ENCODE measurements around the gene GMDS.

Gene GMDS

DNA sequence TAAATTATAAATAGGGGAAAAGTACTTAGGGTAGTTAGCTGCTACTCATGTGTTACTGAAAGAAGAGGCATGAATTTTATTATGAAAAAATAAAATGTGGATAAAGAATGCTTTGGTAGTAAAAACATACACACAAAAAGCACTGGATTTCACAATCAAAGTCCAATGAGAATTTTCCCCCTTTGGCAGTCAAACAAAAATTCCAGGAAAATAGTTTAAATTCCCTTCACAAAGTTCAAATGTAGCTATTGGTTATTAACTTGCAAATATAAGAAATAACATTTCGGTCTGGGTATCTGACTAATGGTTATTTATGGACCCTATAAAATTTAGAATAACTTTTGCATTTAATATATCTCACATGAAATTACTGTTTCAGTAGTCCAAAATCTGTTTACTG is 425.2 kb downstream of the GMDS start:
- no peak overlapping the region for H2BK120ac ChIP-seq (ENCODE audit: low read depth, low read length)
- H3K36me3 ChIP-seq (ENCODE audit: control insufficient read depth in 1 of 2, insufficient read depth in 2 of 2, low read depth in 1 of 2, low read length in 2 of 2) = no peaks in the 10 kb centered on the region
- no peaks in the 10 kb centered on the region for H3K9me3 ChIP-seq (ENCODE audit: control insufficient read depth, low read length)
- WGBS = no CpG with 5 or more reads among the region's 1 CpG
- no peaks in the 10 kb centered on the region for H3K27me3 ChIP-seq (ENCODE audit: control insufficient read depth in 1 of 2, insufficient read depth in 1 of 2, low read length in 2 of 2)
- no peak overlapping the region for H3K4me2 ChIP-seq (ENCODE audit: low read length, poor library complexity, severe bottlenecking)
- H2BK15ac ChIP-seq (ENCODE audit: low read depth, poor library complexity, severe bottlenecking) = no peak overlapping the region
- H4K8ac ChIP-seq (ENCODE audit: low read length) = no peak overlapping the region
- no peak overlapping the region for H2BK12ac ChIP-seq (ENCODE audit: low read length in 2 of 2)
- no peak overlapping the region for H3K27ac ChIP-seq (ENCODE audit: low read length, poor library complexity, severe bottlenecking)
- H3K14ac ChIP-seq (ENCODE audit: low read length in 2 of 2) = no peak overlapping the region
- H3K18ac ChIP-seq (ENCODE audit: low read depth in 1 of 2, low read length in 2 of 2) = no peak overlapping the region
- H2AK5ac ChIP-seq (ENCODE audit: low read length, severe bottlenecking) = no peak overlapping the region
- DNase-seq = no peak
- H2AFZ ChIP-seq (ENCODE audit: low read depth, low read length) = no peak overlapping the region
- H3K4me1 ChIP-seq (ENCODE audit: control insufficient read depth, insufficient read depth, low read depth, low read length) = peaks cover 6% of the 10 kb centered on the region
- H2BK5ac ChIP-seq (ENCODE audit: low read depth, low read length, poor library complexity, severe bottlenecking) = no peak overlapping the region
- H3K79me1 ChIP-seq (replicated peaks; ENCODE audit: low read length, poor library complexity, severe bottlenecking) = no peaks in the 10 kb centered on the region
- no peak overlapping the region for H3K4ac ChIP-seq (ENCODE audit: low read depth in 1 of 2, low read length in 2 of 2)
- H3K9ac ChIP-seq (ENCODE audit: low read length) = no peak overlapping the region
- H3K23ac ChIP-seq (ENCODE audit: low read length in 2 of 2) = no peak overlapping the region
- H3K4me3 ChIP-seq (ENCODE audit: insufficient read depth in 1 of 2, low read depth in 1 of 2, low read length in 2 of 2) = no peak overlapping the region
- no peak overlapping the region for H4K91ac ChIP-seq (ENCODE audit: low read length)

DNA sequence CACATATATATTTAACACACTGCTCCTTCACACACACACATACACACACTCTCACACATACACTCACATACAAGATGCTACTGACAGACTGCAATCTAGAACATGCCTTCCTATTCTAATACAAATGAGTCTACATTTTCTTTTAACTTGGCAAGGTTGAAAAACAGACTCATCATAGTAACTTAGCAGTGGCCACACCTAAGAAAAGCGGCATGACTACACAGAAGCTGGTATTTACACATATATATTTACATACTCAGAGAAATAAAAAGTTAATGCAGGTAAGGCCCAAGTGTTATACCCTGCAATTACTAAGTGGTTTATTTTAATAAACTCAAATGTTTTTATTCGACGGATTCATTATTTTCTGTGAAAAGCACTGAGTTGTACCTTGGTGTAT is 426.4 kb downstream of the GMDS start:
- no peak overlapping the region for H3K9ac ChIP-seq (ENCODE audit: low read length)
- H3K14ac ChIP-seq (ENCODE audit: low read length in 2 of 2) = no peak overlapping the region
- no peaks in the 10 kb centered on the region for H3K79me1 ChIP-seq (replicated peaks; ENCODE audit: low read length, poor library complexity, severe bottlenecking)
- no peaks in the 10 kb centered on the region for H3K9me3 ChIP-seq (ENCODE audit: control insufficient read depth, low read length)
- no peak overlapping the region for H3K27ac ChIP-seq (ENCODE audit: low read length, poor library complexity, severe bottlenecking)
- H3K23ac ChIP-seq (ENCODE audit: low read length in 2 of 2) = no peak overlapping the region
- no peak overlapping the region for H2AK5ac ChIP-seq (ENCODE audit: low read length, severe bottlenecking)
- H3K4me1 ChIP-seq (ENCODE audit: control insufficient read depth, insufficient read depth, low read depth, low read length) = peaks cover 6% of the 10 kb centered on the region
- no peak overlapping the region for H3K4me2 ChIP-seq (ENCODE audit: low read length, poor library complexity, severe bottlenecking)
- no peaks in the 10 kb centered on the region for H3K27me3 ChIP-seq (ENCODE audit: control insufficient read depth in 1 of 2, insufficient read depth in 1 of 2, low read length in 2 of 2)
- no peak overlapping the region for H2BK5ac ChIP-seq (ENCODE audit: low read depth, low read length, poor library complexity, severe bottlenecking)
- no peak overlapping the region for H4K8ac ChIP-seq (ENCODE audit: low read length)
- H3K36me3 ChIP-seq (ENCODE audit: control insufficient read depth in 1 of 2, insufficient read depth in 2 of 2, low read depth in 1 of 2, low read length in 2 of 2) = no peaks in the 10 kb centered on the region
- no peak overlapping the region for H3K18ac ChIP-seq (ENCODE audit: low read depth in 1 of 2, low read length in 2 of 2)
- no peak overlapping the region for H3K4me3 ChIP-seq (ENCODE audit: insufficient read depth in 1 of 2, low read depth in 1 of 2, low read length in 2 of 2)
- 100% methylated on average over 2 of the region's 3 CpGs for WGBS
- no peak overlapping the region for H2BK15ac ChIP-seq (ENCODE audit: low read depth, poor library complexity, severe bottlenecking)
- H3K4ac ChIP-seq (ENCODE audit: low read depth in 1 of 2, low read length in 2 of 2) = no peak overlapping the region
- H4K91ac ChIP-seq (ENCODE audit: low read length) = no peak overlapping the region
- H2BK120ac ChIP-seq (ENCODE audit: low read depth, low read length) = no peak overlapping the region
- no peak overlapping the region for H2BK12ac ChIP-seq (ENCODE audit: low read length in 2 of 2)
- no peak overlapping the region for H2AFZ ChIP-seq (ENCODE audit: low read depth, low read length)
- no peak for DNase-seq

DNA sequence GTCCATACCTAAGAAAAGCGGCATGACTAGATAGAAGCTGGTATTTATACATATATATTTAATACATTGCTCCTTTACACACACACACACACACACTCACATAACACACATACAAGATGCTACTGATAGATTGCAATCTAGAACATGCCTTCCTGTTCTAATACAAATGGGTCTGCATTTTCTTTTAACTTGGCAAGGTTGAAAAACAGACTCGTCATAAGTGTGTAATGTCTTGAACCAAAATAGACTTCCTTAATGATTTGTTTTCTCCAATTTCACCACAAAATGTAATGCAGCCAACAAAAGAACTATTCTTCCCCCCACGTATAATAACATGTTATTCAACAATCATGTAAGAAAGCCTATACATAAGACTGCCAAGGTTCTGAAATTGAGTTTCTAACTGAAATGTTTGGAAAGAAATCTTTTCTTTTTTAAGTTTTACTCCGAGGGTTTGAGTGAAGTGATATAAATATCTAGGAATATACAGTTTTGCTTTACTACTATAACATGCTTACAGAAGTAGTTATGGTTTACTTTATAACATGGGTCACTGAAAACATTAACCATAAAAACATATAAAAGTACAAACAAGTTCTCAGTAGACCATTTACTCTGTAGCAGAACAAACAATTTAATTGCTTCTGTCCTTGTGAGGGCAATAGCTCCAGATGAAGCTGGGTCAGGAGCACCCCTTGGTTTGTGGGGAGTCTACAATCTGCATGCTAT is 428.2 kb downstream of the GMDS start:
- H3K14ac ChIP-seq (ENCODE audit: low read length in 2 of 2) = no peak overlapping the region
- no peak overlapping the region for H3K27ac ChIP-seq (ENCODE audit: low read length, poor library complexity, severe bottlenecking)
- H2AK5ac ChIP-seq (ENCODE audit: low read length, severe bottlenecking) = no peak overlapping the region
- H3K4ac ChIP-seq (ENCODE audit: low read depth in 1 of 2, low read length in 2 of 2) = no peak overlapping the region
- peaks cover 6% of the 10 kb centered on the region for H3K4me1 ChIP-seq (ENCODE audit: control insufficient read depth, insufficient read depth, low read depth, low read length)
- H2BK12ac ChIP-seq (ENCODE audit: low read length in 2 of 2) = no peak overlapping the region
- H3K4me3 ChIP-seq (ENCODE audit: insufficient read depth in 1 of 2, low read depth in 1 of 2, low read length in 2 of 2) = no peak overlapping the region
- H3K36me3 ChIP-seq (ENCODE audit: control insufficient read depth in 1 of 2, insufficient read depth in 2 of 2, low read depth in 1 of 2, low read length in 2 of 2) = no peaks in the 10 kb centered on the region
- H2BK120ac ChIP-seq (ENCODE audit: low read depth, low read length) = no peak overlapping the region
- WGBS = 100% methylated on average over 1 of the region's 4 CpGs
- no peaks in the 10 kb centered on the region for H3K79me1 ChIP-seq (replicated peaks; ENCODE audit: low read length, poor library complexity, severe bottlenecking)
- no peak overlapping the region for H3K4me2 ChIP-seq (ENCODE audit: low read length, poor library complexity, severe bottlenecking)
- no peak overlapping the region for H4K8ac ChIP-seq (ENCODE audit: low read length)
- no peak overlapping the region for H3K9ac ChIP-seq (ENCODE audit: low read length)
- H3K23ac ChIP-seq (ENCODE audit: low read length in 2 of 2) = no peak overlapping the region
- DNase-seq = no peak
- no peak overlapping the region for H2BK5ac ChIP-seq (ENCODE audit: low read depth, low read length, poor library complexity, severe bottlenecking)
- H2BK15ac ChIP-seq (ENCODE audit: low read depth, poor library complexity, severe bottlenecking) = no peak overlapping the region
- no peak overlapping the region for H2AFZ ChIP-seq (ENCODE audit: low read depth, low read length)
- H3K9me3 ChIP-seq (ENCODE audit: control insufficient read depth, low read length) = no peaks in the 10 kb centered on the region
- H4K91ac ChIP-seq (ENCODE audit: low read length) = no peak overlapping the region
- H3K18ac ChIP-seq (ENCODE audit: low read depth in 1 of 2, low read length in 2 of 2) = no peak overlapping the region
- no peaks in the 10 kb centered on the region for H3K27me3 ChIP-seq (ENCODE audit: control insufficient read depth in 1 of 2, insufficient read depth in 1 of 2, low read length in 2 of 2)

DNA sequence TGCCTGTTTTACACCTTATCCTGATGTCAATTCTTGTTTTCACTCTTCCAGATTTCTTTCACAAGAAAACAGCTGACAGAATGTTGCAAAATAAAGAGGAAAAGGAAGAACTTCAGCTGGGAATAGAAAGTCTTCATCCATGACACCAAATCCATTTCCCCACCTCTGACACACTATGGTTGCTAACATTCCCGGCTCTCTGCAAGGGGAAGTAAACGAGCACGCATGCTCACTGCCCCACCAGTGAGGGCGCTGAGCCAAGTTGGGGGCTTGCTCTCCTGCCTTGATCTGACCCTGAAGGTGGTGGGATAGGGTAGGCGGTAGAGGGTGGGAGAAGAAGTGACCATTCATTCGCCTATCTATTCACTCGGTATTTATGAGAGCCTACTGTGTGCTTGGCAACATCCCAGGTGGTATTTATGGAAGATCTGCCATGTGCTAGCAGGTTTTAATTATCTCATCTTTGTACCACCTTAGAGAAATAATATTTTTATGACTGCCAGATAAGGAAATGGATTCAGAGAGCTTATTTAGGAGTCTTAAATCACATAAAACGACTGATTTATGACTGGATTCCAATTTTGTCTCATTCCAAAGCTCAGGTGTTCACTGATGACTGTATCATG is 429.5 kb downstream of the GMDS start:
- Histone ChIP-seq H3K36me3 (ENCODE audit: control insufficient read depth in 1 of 2, insufficient read depth in 2 of 2, low read depth in 1 of 2, low read length in 2 of 2) (no peaks in the 10 kb centered on the region), H3K79me1 (replicated peaks; ENCODE audit: low read length, poor library complexity, severe bottlenecking) (no peaks in the 10 kb centered on the region), H2BK120ac (ENCODE audit: low read depth, low read length) (no peak overlapping the region), H3K4me1 (ENCODE audit: control insufficient read depth, insufficient read depth, low read depth, low read length) (peaks cover 2% of the 10 kb centered on the region), H3K4me3 (ENCODE audit: insufficient read depth in 1 of 2, low read depth in 1 of 2, low read length in 2 of 2) (no peak overlapping the region), H2BK15ac (ENCODE audit: low read depth, poor library complexity, severe bottlenecking) (no peak overlapping the region), H3K27ac (ENCODE audit: low read length, poor library complexity, severe bottlenecking) (no peak overlapping the region), H3K4ac (ENCODE audit: low read depth in 1 of 2, low read length in 2 of 2) (no peak overlapping the region), H2AK5ac (ENCODE audit: low read length, severe bottlenecking) (no peak overlapping the region), H2AFZ (ENCODE audit: low read depth, low read length) (no peak overlapping the region), H4K8ac (ENCODE audit: low read length) (no peak overlapping the region), H4K91ac (ENCODE audit: low read length) (no peak overlapping the region), H3K27me3 (ENCODE audit: control insufficient read depth in 1 of 2, insufficient read depth in 1 of 2, low read length in 2 of 2) (no peaks in the 10 kb centered on the region), H3K9ac (ENCODE audit: low read length) (no peak overlapping the region), H2BK5ac (ENCODE audit: low read depth, low read length, poor library complexity, severe bottlenecking) (no peak overlapping the region), H2BK12ac (ENCODE audit: low read length in 2 of 2) (no peak overlapping the region), H3K4me2 (ENCODE audit: low read length, poor library complexity, severe bottlenecking) (no peak overlapping the region), H3K14ac (ENCODE audit: low read length in 2 of 2) (no peak overlapping the region), H3K18ac (ENCODE audit: low read depth in 1 of 2, low read length in 2 of 2) (no peak overlapping the region), H3K23ac (ENCODE audit: low read length in 2 of 2) (no peak overlapping the region), H3K9me3 (ENCODE audit: control insufficient read depth, low read length) (no peaks in the 10 kb centered on the region)
- 71% methylated on average over 5 of the region's 8 CpGs for WGBS
- no peak for DNase-seq

Measured in mesenchymal stem cell (in vitro differentiated cells and primary cell).